ENCODE data around the gene INPP5A. TPM values are rescaled to one million over a fixed set of nuclear protein-coding genes. Genes with fewer than 3 reads are reported as not detected.
"Not testable (repeated sequence)": the region's sequence is repeated elsewhere in the genome, so short reads cannot be mapped to it uniquely, and the experiment has no call there.

Gene INPP5A
- total and polyA plus RNA-seq, 2 experiments from 2014 or later, result 41.2 to 53.6 TPM

DNA sequence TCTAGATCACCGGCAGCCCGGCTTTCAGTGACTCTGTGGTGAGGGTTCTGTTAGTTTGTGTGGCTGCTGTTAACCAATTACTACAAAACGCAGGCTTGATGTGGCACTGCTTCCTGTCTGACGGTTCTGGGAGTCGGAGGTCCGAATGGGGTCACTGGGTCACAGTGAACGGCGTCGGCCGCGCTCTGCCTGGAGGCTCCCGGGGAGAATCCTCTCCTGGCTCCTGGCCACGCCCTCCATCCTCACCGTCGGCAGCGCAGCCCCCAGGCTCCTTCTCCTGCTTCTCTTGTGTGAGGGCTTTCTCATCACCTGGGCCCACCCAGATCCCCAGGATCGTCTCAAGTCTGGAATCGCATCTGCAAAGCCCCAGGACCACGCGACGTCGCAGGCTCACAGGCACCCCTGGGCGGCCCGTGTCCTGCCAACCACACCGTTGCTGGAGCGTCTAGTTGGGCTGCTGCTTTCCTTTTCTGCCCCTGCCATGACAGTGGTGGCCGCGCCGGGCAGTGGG lies 280.2 kb downstream of the INPP5A start:
- 92% methylated on average over 26 of the region's 29 CpGs for WGBS (ENCODE audit: low lambda C conversion rate, missing lambda C conversion rate)
- TF ChIP-seq EZH2phosphoT487 (IDR thresholded peaks at IDR 0.05; ENCODE audit: low read depth, severe bottlenecking, unreplicated experiment) (no peak), EZH2 (IDR thresholded peaks at IDR 0.05; ENCODE audit: borderline replicate concordance) (no peak)
- TF ChIP-seq, protein P1, sequence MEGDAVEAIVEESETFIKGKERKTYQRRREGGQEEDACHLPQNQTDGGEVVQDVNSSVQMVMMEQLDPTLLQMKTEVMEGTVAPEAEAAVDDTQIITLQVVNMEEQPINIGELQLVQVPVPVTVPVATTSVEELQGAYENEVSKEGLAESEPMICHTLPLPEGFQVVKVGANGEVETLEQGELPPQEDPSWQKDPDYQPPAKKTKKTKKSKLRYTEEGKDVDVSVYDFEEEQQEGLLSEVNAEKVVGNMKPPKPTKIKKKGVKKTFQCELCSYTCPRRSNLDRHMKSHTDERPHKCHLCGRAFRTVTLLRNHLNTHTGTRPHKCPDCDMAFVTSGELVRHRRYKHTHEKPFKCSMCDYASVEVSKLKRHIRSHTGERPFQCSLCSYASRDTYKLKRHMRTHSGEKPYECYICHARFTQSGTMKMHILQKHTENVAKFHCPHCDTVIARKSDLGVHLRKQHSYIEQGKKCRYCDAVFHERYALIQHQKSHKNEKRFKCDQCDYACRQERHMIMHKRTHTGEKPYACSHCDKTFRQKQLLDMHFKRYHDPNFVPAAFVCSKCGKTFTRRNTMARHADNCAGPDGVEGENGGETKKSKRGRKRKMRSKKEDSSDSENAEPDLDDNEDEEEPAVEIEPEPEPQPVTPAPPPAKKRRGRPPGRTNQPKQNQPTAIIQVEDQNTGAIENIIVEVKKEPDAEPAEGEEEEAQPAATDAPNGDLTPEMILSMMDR (IDR thresholded peaks at IDR 0.05; ENCODE audit: poor library complexity), result no peak
- no peaks in the 10 kb centered on the region for H4K20me1 ChIP-seq (ENCODE audit: insufficient read depth, poor library complexity, severe bottlenecking)
- no peak overlapping the region for H2AFZ ChIP-seq
- DNase-seq (ENCODE audit: low spot score), result no peak
- H3K4me1 ChIP-seq (ENCODE audit: insufficient read depth), result no peaks in the 10 kb centered on the region
- H3K36me3 ChIP-seq (replicated peaks; ENCODE audit: insufficient read depth, low read depth), result no peaks in the 10 kb centered on the region
- H3K9me2 ChIP-seq (replicated peaks; ENCODE audit: insufficient read depth), result no peaks in the 10 kb centered on the region
- H3K79me2 ChIP-seq, result no peaks in the 10 kb centered on the region
- no peaks in the 10 kb centered on the region for H3K27me3 ChIP-seq
- H3K9me3 ChIP-seq (ENCODE audit: low read depth), result no peaks in the 10 kb centered on the region
- H3K4me3 ChIP-seq, result no peak overlapping the region
- no peak overlapping the region for H3K4me2 ChIP-seq
- H3K27ac ChIP-seq, result no peak overlapping the region

DNA sequence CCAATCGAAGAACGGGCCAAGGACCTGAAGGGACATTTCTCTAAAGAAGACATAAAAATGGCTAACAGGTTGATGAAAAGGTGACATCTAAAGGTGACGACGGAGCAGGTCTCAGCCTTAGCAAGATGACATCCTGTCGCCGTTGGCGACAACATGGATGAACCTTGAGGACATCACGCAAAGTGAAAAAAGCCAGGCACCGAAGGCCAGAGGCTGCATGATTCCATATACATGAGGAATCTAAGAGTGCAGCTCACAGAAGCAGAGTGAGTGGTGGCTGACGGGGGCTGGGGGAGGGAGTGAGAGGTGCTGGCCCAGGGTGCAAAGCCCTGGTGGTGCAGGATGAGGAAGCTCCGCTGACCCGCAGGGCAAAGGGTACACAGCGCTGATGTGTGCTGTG lies 282.5 kb downstream of the INPP5A start:
- no peaks in the 10 kb centered on the region for H4K20me1 ChIP-seq (ENCODE audit: insufficient read depth, poor library complexity, severe bottlenecking)
- 94% methylated on average over 13 of the region's 13 CpGs for WGBS (ENCODE audit: low lambda C conversion rate, missing lambda C conversion rate)
- H3K36me3 ChIP-seq (replicated peaks; ENCODE audit: insufficient read depth, low read depth), result no peaks in the 10 kb centered on the region
- no peaks in the 10 kb centered on the region for H3K79me2 ChIP-seq
- H3K9me2 ChIP-seq (replicated peaks; ENCODE audit: insufficient read depth), result no peaks in the 10 kb centered on the region
- H3K4me2 ChIP-seq, result no peak overlapping the region
- DNase-seq (ENCODE audit: low spot score), result no peak
- no peaks in the 10 kb centered on the region for H3K9me3 ChIP-seq (ENCODE audit: low read depth)
- H2AFZ ChIP-seq, result no peak overlapping the region
- H3K27me3 ChIP-seq, result no peaks in the 10 kb centered on the region
- no peak overlapping the region for H3K4me3 ChIP-seq
- H3K27ac ChIP-seq, result no peak overlapping the region
- no peaks in the 10 kb centered on the region for H3K4me1 ChIP-seq (ENCODE audit: insufficient read depth)
- TF ChIP-seq EZH2 (IDR thresholded peaks at IDR 0.05; ENCODE audit: borderline replicate concordance) (no peak), EZH2phosphoT487 (IDR thresholded peaks at IDR 0.05; ENCODE audit: low read depth, severe bottlenecking, unreplicated experiment) (no peak)
- TF ChIP-seq, protein P1 (IDR thresholded peaks at IDR 0.05; ENCODE audit: poor library complexity), result no peak

DNA sequence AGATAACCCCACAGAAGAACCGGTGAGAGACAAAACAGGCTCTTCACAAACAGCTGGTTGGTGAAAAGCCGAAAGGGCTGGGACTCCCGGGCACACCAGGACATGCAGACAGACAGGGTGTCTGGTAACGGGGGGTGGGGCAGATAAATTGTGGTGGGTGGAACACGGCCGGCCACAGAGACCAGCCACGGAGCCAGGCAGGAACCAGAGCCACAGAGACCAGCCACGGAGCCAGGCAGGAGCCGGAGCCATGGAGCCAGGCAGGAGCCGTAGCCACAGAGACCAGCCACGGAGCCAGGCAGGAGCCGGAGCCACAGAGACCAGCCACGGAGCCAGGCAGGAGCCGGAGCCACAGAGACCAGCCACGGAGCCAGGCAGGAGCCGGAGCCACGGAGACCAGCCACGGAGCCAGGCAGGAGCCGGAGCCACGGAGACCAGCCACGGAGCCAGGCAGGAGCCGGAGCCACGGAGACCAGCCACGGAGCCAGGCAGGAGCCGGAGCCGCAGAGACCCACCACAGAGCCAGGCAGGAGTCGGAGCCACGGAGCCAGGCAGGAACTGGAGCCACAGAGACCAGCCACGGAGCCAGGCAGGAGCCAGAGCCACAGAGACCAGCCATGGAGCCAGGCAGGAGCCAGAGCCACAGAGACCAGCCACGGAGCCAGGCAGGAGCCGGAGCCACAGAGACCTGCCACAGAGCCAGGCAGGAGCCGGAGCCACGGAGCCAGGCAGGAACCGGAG lies 288.4 kb downstream of the INPP5A start:
- not testable (repeated sequence) for DNase-seq (ENCODE audit: low spot score); H3K79me2 ChIP-seq; H3K27ac ChIP-seq; H2AFZ ChIP-seq; H3K36me3 ChIP-seq (replicated peaks; ENCODE audit: insufficient read depth, low read depth); H3K9me3 ChIP-seq (ENCODE audit: low read depth); H3K4me1 ChIP-seq (ENCODE audit: insufficient read depth); H3K4me2 ChIP-seq; H3K4me3 ChIP-seq; H3K9me2 ChIP-seq (replicated peaks; ENCODE audit: insufficient read depth); H4K20me1 ChIP-seq (ENCODE audit: insufficient read depth, poor library complexity, severe bottlenecking); H3K27me3 ChIP-seq
- WGBS (ENCODE audit: low lambda C conversion rate, missing lambda C conversion rate), result 89% methylated on average over 28 of the region's 34 CpGs

DNA sequence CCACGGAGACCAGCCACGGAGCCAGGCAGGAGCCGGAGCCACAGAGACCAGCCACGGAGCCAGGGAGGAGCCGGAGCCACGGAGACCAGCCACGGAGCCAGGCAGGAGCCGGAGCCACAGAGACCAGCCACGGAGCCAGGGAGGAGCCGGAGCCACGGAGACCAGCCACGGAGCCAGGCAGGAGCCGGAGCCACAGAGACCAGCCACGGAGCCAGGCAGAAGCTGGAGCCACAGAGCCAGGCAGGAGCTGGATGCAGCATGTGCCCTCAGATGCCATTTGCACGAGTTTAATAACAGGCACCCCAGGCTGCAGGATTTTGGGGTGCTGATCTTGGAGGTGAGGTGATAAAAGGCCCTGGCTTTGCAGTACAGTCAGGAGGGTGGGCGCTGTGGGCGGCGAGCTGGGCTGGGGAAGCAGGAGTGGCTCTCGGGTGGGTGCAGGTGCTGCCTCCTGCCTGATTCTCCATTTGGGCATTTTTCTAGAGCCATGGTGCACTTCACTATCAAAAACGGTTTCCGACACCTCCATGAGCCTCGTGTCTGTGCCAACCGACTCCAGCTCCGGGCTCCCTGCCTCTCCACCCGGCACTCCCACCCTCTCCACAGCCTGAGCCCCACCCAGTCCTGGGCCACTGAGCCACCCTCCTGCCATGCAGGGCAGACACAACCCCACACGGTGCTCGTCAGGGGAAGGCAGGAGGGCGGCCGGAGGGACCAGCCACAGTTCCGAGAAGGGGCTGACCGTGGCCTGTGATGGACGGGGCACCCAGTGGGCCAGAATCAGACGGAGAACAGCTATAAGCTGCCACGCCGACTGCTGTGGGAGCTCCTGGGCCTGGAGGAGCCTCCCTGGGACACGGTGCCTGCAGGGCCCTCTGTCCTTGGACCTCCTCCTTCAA lies 289.2 kb downstream of the INPP5A start:
- no peak overlapping the region for H3K4me3 ChIP-seq
- no peaks in the 10 kb centered on the region for H3K36me3 ChIP-seq (replicated peaks; ENCODE audit: insufficient read depth, low read depth)
- no peaks in the 10 kb centered on the region for H4K20me1 ChIP-seq (ENCODE audit: insufficient read depth, poor library complexity, severe bottlenecking)
- H3K4me1 ChIP-seq (ENCODE audit: insufficient read depth), result no peaks in the 10 kb centered on the region
- H3K9me2 ChIP-seq (replicated peaks; ENCODE audit: insufficient read depth), result no peaks in the 10 kb centered on the region
- H3K79me2 ChIP-seq, result no peaks in the 10 kb centered on the region
- no peak for TF ChIP-seq EZH2 (IDR thresholded peaks at IDR 0.05; ENCODE audit: borderline replicate concordance)
- no peak for TF ChIP-seq EZH2phosphoT487 (IDR thresholded peaks at IDR 0.05; ENCODE audit: low read depth, severe bottlenecking, unreplicated experiment)
- TF ChIP-seq, protein P1 (IDR thresholded peaks at IDR 0.05; ENCODE audit: poor library complexity), result no peak
- no peak overlapping the region for H3K27ac ChIP-seq
- 93% methylated on average over 22 of the region's 36 CpGs for WGBS (ENCODE audit: low lambda C conversion rate, missing lambda C conversion rate)
- H3K9me3 ChIP-seq (ENCODE audit: low read depth), result no peaks in the 10 kb centered on the region
- H3K4me2 ChIP-seq, result no peak overlapping the region
- no peak overlapping the region for H2AFZ ChIP-seq
- peaks cover 12% of the 10 kb centered on the region for H3K27me3 ChIP-seq
- DNase-seq (ENCODE audit: low spot score), result no peak
